ENCODE data around the gene GRIA1. TPM values are rescaled to one million over a fixed set of nuclear protein-coding genes. Genes with fewer than 3 reads are reported as not detected.

The GRIA1 gene
- total RNA-seq, 4 donors from 2014 or later: 0.12 to 0.19 TPM; not detected in 2

GRCh38 chr5:153594785-153595184 is 104.3 kb downstream of the GRIA1 start:
- no peak for DNase-seq
- intact Hi-C loops (cut with DNase I): no loop called here
- TF ChIP-seq POLR2A (IDR thresholded peaks at IDR 0.05): no peak
- no peak for TF ChIP-seq CTCF (IDR thresholded peaks at IDR 0.05)

GRCh38 chr5:153598099-153598498 is 107.6 kb downstream of the GRIA1 start:
- intact Hi-C loops (cut with DNase I): no loop called here
- no peaks in the 10 kb centered on the region for H3K36me3 ChIP-seq
- no peak overlapping the region for H3K27ac ChIP-seq
- H3K9me3 ChIP-seq: no peaks in the 10 kb centered on the region
- no peak for DNase-seq
- no peak for TF ChIP-seq POLR2A (IDR thresholded peaks at IDR 0.05)
- TF ChIP-seq CTCF (IDR thresholded peaks at IDR 0.05): no peak
- H3K27me3 ChIP-seq: no peaks in the 10 kb centered on the region
- no peaks in the 10 kb centered on the region for H3K4me1 ChIP-seq
- H3K4me3 ChIP-seq: no peak overlapping the region

More at GRCh38 chr5:153594785-153595184, 104.3 kb downstream of the GRIA1 start:
- Histone ChIP-seq H3K27me3 (no peaks in the 10 kb centered on the region), H3K27ac (no peak overlapping the region), H3K4me1 (no peaks in the 10 kb centered on the region), H3K4me3 (no peak overlapping the region), H3K36me3 (no peaks in the 10 kb centered on the region), H3K9me3 (no peaks in the 10 kb centered on the region)

- Histone ChIP-seq H3K27me3 (no peaks in the 10 kb centered on the region), H3K36me3 (no peaks in the 10 kb centered on the region), H3K4me1 (no peaks in the 10 kb centered on the region), H3K9me3 (no peaks in the 10 kb centered on the region), H3K4me3 (no peak overlapping the region), H3K27ac (no peak overlapping the region)
- 60 to 64% methylated on average over 1 of the region's 1 CpG for WGBS, 2 donors
- intact Hi-C loops (cut with DNase I): no loop called here
- DNase-seq: no peak
- no peak for TF ChIP-seq POLR2A (IDR thresholded peaks at IDR 0.05)
- TF ChIP-seq CTCF (IDR thresholded peaks at IDR 0.05): no peak
Observed at GRCh38 chr5:153601377-153601776, 110.9 kb downstream of the GRIA1 start.

- whole genome bisulfite sequencing, 2 donors: 61 to 63% methylated on average over 1 of the region's 1 CpG
Observed at GRCh38 chr5:153605386-153605785, 114.9 kb downstream of the GRIA1 start.

GRCh38 chr5:153610009-153610408 is 119.5 kb downstream of the GRIA1 start:
- intact Hi-C loops (cut with DNase I): no loop called here
- Histone ChIP-seq H3K27ac (no peak overlapping the region), H3K4me3 (no peak overlapping the region), H3K9me3 (no peaks in the 10 kb centered on the region), H3K36me3 (no peaks in the 10 kb centered on the region), H3K4me1 (no peaks in the 10 kb centered on the region), H3K27me3 (no peaks in the 10 kb centered on the region)
- DNase-seq: no peak
- no peak for TF ChIP-seq POLR2A (IDR thresholded peaks at IDR 0.05)
- no peak for TF ChIP-seq CTCF (IDR thresholded peaks at IDR 0.05)

More at GRCh38 chr5:153605386-153605785, 114.9 kb downstream of the GRIA1 start:
- intact Hi-C loops (cut with DNase I): no loop called here
- Histone ChIP-seq H3K27ac (no peak overlapping the region), H3K4me1 (no peaks in the 10 kb centered on the region), H3K27me3 (no peaks in the 10 kb centered on the region), H3K4me3 (no peak overlapping the region), H3K36me3 (no peaks in the 10 kb centered on the region), H3K9me3 (no peaks in the 10 kb centered on the region)
- DNase-seq: no peak
- TF ChIP-seq CTCF (IDR thresholded peaks at IDR 0.05): no peak
- no peak for TF ChIP-seq POLR2A (IDR thresholded peaks at IDR 0.05)
